Endothelial cell of umbilical vein (primary cell): ENCODE results near the gene AIRE. TPM values are rescaled to one million over a fixed set of nuclear protein-coding genes. Genes with fewer than 3 reads are reported as not detected.

Experiments used
- BruUV-seq: library from RNA; stranded (reverse); fragments of 400-500 nt; replicated peaks from 2 replicates; lab custom pipeline; 2021; lab: Mats Ljungman, UMichigan
- CTCF ChIA-PET: fragments of 300-600, 350-600 bp; sonication (Branson Sonifier 250); formaldehyde crosslinking; loops from one replicate; lab custom pipeline; 2021; ENCODE audit warnings: antibody characterized with exemption, inconsistent platforms; lab: Charles Lee
- POLR2A ChIA-PET: fragments of 300-600, 350-600 bp; sonication (Branson Sonifier 250); formaldehyde crosslinking; loops from one replicate; lab custom pipeline; 2021; ENCODE audit warnings: antibody characterized with exemption, inconsistent platforms; lab: Charles Lee
- DNase-seq: peaks from one replicate; pipeline ENCODE4 v3.0.0-alpha.2; 2011; ENCODE audit warnings: low read depth, low spot score
- FAIRE-seq: peaks from 2 replicates; lab custom pipeline; 2011; peaks lifted over from hg19 to GRCh38; lab: Jason Lieb, UNC
- H2AFZ ChIP-seq: 2 replicates; pipeline ENCODE4 v1.6.0; 2012; ENCODE audit warnings: low read depth, low read length, control low read depth, inconsistent platforms
- H3K27ac ChIP-seq: 2 replicates; pipeline ENCODE4 v1.5.1; 2011; ENCODE audit warnings: low read depth, mild to moderate bottlenecking, control low read depth, low read length, moderate library complexity; ENCODE audit not compliant: insufficient read depth
- H3K27me3 ChIP-seq, 2 experiments: 2 replicates each; pipeline versions ENCODE4 v1.6.0 to v1.6.1; 2011; ENCODE audit warnings: low read length in 2 of 2, mixed read lengths in 1 of 2; ENCODE audit not compliant: control insufficient read depth in 2 of 2, insufficient read depth in 2 of 2
- H3K36me3 ChIP-seq, 2 experiments: 2 replicates in 1 of 2; 3 replicates in 1 of 2; pipeline ENCODE4 v1.5.1; 2011; ENCODE audit warnings: low read length in 2 of 2, mild to moderate bottlenecking in 1 of 2, moderate library complexity in 1 of 2; ENCODE audit not compliant: control insufficient read depth in 2 of 2, insufficient read depth in 2 of 2; ENCODE audit errors: extremely low read depth in 1 of 2
- H3K4me1 ChIP-seq: 3 replicates; pipeline ENCODE4 v1.5.1; 2011; ENCODE audit warnings: mild to moderate bottlenecking, low read length; ENCODE audit not compliant: control insufficient read depth, insufficient read depth; ENCODE audit errors: extremely low read depth
- H3K4me2 ChIP-seq: 2 replicates; pipeline ENCODE4 v1.6.1; 2011; ENCODE audit warnings: low read length, control low read depth, mixed read lengths; ENCODE audit not compliant: insufficient read depth
- H3K4me3 ChIP-seq, 3 experiments: fragments of 200-600 bp in 1 of 3; sonication (generic), shearing (Covaris generic) in 1 of 3; replicated peaks in 1 of 3; 2 replicates each; pipeline ENCODE4 v1.5.1; 2011 to 2016; ENCODE audit warnings: control low read depth in 3 of 3, low read length in 3 of 3, mild to moderate bottlenecking in 2 of 3, inconsistent platforms in 1 of 3, low read depth in 1 of 3, moderate library complexity in 1 of 3; ENCODE audit not compliant: insufficient read depth in 1 of 3
- H3K79me2 ChIP-seq: 2 replicates; pipeline ENCODE4 v1.6.0; 2012; ENCODE audit warnings: low read length, inconsistent platforms; ENCODE audit not compliant: control insufficient read depth, insufficient read depth
- H3K9ac ChIP-seq: replicated peaks from 2 replicates; pipeline ENCODE3; 2011; ENCODE audit warnings: low read length, control low read depth; ENCODE audit not compliant: insufficient read depth; ENCODE audit errors: extremely low read depth
- H3K9me1 ChIP-seq: replicated peaks from 3 replicates; pipeline ENCODE4 v1.6.0; 2011; ENCODE audit warnings: mild to moderate bottlenecking, low read length; ENCODE audit not compliant: control insufficient read depth, insufficient read depth; ENCODE audit errors: extremely low read depth
- H3K9me3 ChIP-seq: replicated peaks from 2 replicates; pipeline ENCODE4 v1.5.1; 2012; ENCODE audit warnings: low read length, inconsistent platforms; ENCODE audit not compliant: control insufficient read depth, insufficient read depth
- H4K20me1 ChIP-seq: replicated peaks from 2 replicates; pipeline ENCODE3; 2011; ENCODE audit warnings: mild to moderate bottlenecking, low read length; ENCODE audit not compliant: control insufficient read depth, insufficient read depth; ENCODE audit errors: extremely low read depth
- EZH2 ChIP-seq: IDR thresholded peaks from 2 replicates; pipeline ENCODE4 v1.6.1; 2012; ENCODE audit warnings: borderline replicate concordance, low read depth, mild to moderate bottlenecking, moderate library complexity, low read length, inconsistent platforms; ENCODE audit not compliant: severe bottlenecking
- FOS ChIP-seq: IDR thresholded peaks from 2 replicates; pipeline ENCODE4 v1.6.1; 2011; ENCODE audit warnings: mild to moderate bottlenecking, low read length, moderate library complexity, borderline replicate concordance; ENCODE audit not compliant: insufficient read depth
- GATA2 ChIP-seq: IDR thresholded peaks from 2 replicates; pipeline ENCODE4 v1.7.0; 2011; ENCODE audit warnings: low read depth, mild to moderate bottlenecking, moderate library complexity, mixed read lengths, low read length; ENCODE audit not compliant: insufficient read length, insufficient read depth
- JUN ChIP-seq: IDR thresholded peaks from 2 replicates; pipeline ENCODE4 v1.6.1; 2011; ENCODE audit warnings: borderline replicate concordance, low read depth; ENCODE audit not compliant: insufficient read length, insufficient read depth
- MYC ChIP-seq: IDR thresholded peaks from one replicate; pipeline ENCODE4 v1.6.1; 2011; ENCODE audit warnings: mild to moderate bottlenecking, low read depth, low read length
- POLR2A ChIP-seq: IDR thresholded peaks from 2 replicates; pipeline ENCODE4 v1.6.1; 2012; ENCODE audit warnings: low read depth, mild to moderate bottlenecking, control low read depth, low read length
- POLR2AphosphoS5 ChIP-seq: IDR thresholded peaks from 2 replicates; pipeline ENCODE4 v1.6.1; 2012; ENCODE audit warnings: low read depth, mild to moderate bottlenecking, control low read depth, low read length, moderate library complexity; ENCODE audit not compliant: insufficient read depth
- dilution Hi-C: fragments of 300-500 bp; cut with MboI; formaldehyde crosslinking; loops from one replicate; pipeline ENCODE4 v1.15.0; 2019; ENCODE audit warnings: low sequenced_read_pairs; ENCODE audit not compliant: extremely low pct_ligation_motif_present
- intact Hi-C: fragments of 100-400 bp; cut with micrococcal nuclease; formaldehyde crosslinking; loops from one replicate; pipeline ENCODE4 v1.10.0; 2022
- polyA plus RNA-seq, 4 experiments: library from polyadenylated mRNA; depleted of rRNA in 3 of 4; stranded (reverse) in 3 of 4; unstranded in 1 of 4; fragments of >200 nt; gene quantifications; 2 replicates each; pipeline versions ENCODE4 v1.2.1 to v1.2.3, GENCODE V29; 2011 to 2012; ENCODE audit warnings: missing spikeins in 1 of 4
- total RNA-seq: library from RNA; stranded (reverse); gene quantifications from 2 replicates; pipeline ENCODE4 v1.2.3, GENCODE V29; 2021
- TF ChIP-seq, protein P1 (sequence below), 2 donors: IDR thresholded peaks; 1 replicate in 1 of 2; 2 replicates in 1 of 2; pipeline ENCODE4 v1.5.1; 2011; ENCODE audit warnings: low read length in 2 of 2, mild to moderate bottlenecking in 2 of 2, moderate library complexity in 2 of 2, control low read depth in 1 of 2, inconsistent platforms in 1 of 2, low read depth in 1 of 2; ENCODE audit not compliant: insufficient read depth in 1 of 2; ENCODE audit errors: extremely low read depth in 1 of 2
- TF ChIP-seq, protein P2 (sequence below): IDR thresholded peaks from 2 replicates; pipeline ENCODE4 v1.6.1; 2011; ENCODE audit not compliant: insufficient read depth, insufficient read length

Gene AIRE
- total and polyA plus RNA-seq, 2 donors (not counting 3 experiments of a cell fraction or from before 2014, with no cell fraction given): 0.04 to 0.11 TPM

DNA sequence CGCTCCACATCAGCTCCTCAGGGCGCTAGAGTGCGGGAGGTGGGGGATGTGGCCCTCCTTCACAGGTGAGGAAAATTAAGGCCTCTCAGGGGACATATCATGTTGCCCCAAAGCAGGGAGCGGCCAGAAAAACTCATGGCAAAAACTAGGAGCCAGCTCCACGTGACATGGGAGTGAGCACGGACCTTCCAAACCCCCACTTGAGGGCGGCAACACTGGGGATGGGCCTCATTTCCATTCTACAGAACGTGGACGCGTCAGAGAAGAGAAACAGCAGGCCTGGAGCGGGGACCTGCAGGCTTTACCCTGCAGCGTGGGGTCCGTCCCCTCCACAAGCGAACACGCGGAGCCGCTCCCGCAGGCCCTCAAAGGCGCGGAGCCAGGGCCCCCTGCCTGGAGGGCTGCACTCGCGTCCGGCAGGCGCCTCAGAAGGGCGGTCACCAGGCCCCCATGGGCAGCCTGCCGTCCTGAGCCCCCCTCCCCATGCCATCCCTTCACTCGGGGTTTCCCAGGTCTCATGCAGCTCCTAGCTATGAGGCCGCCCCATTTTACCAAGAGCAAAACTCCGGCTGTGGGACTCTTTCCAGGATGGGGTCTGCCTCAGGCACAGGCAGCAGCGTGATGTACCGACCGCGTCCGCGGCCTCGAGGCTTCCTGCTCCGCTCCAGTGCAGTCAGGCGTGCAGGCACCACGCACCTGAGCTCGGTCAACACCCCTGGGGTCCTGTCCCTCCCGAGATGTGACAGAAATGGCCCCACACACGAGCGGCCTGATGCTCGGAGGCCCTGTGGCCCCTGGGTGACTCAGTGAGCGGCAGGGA, 48.0 kb downstream of the AIRE start:
- FAIRE-seq (no peak), DNase-seq (no peak)
- intact Hi-C loops: no loop called here
- Histone ChIP-seq H3K27me3 (no peaks in the 10 kb centered on the region), H3K36me3 (no peaks in the 10 kb centered on the region), H4K20me1 (no peaks in the 10 kb centered on the region), H2AFZ (no peak overlapping the region), H3K4me1 (peaks cover 5% of the 10 kb centered on the region), H3K4me3 (no peak overlapping the region), H3K79me2 (no peaks in the 10 kb centered on the region), H3K9me1 (no peaks in the 10 kb centered on the region), H3K4me2 (no peak overlapping the region), H3K27ac (no peak overlapping the region), H3K9me3 (no peaks in the 10 kb centered on the region), H3K9ac (no peak overlapping the region)
- dilution Hi-C loops: no loop called here
- TF ChIP-seq GATA2 (no peak), POLR2A (no peak), EZH2 (no peak), JUN (no peak), MYC (no peak), FOS (no peak), POLR2AphosphoS5 (no peak)
- TF ChIP-seq, protein P1, sequence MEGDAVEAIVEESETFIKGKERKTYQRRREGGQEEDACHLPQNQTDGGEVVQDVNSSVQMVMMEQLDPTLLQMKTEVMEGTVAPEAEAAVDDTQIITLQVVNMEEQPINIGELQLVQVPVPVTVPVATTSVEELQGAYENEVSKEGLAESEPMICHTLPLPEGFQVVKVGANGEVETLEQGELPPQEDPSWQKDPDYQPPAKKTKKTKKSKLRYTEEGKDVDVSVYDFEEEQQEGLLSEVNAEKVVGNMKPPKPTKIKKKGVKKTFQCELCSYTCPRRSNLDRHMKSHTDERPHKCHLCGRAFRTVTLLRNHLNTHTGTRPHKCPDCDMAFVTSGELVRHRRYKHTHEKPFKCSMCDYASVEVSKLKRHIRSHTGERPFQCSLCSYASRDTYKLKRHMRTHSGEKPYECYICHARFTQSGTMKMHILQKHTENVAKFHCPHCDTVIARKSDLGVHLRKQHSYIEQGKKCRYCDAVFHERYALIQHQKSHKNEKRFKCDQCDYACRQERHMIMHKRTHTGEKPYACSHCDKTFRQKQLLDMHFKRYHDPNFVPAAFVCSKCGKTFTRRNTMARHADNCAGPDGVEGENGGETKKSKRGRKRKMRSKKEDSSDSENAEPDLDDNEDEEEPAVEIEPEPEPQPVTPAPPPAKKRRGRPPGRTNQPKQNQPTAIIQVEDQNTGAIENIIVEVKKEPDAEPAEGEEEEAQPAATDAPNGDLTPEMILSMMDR (IDR thresholded peaks at IDR 0.05; ENCODE audit: extremely low read depth in 1 of 2, insufficient read depth in 1 of 2, low read depth in 1 of 2, low read length in 2 of 2): no peak
- TF ChIP-seq, protein P2, sequence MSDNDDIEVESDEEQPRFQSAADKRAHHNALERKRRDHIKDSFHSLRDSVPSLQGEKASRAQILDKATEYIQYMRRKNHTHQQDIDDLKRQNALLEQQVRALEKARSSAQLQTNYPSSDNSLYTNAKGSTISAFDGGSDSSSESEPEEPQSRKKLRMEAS: no peak
- POLR2A ChIA-PET: interaction anchor here (0.7 kb wide), 1 partner anchor 16 kb away, joined by 5 read pairs; no protein-coding TSS in a partner anchor
- no TSS peak for BruUV-seq
- CTCF ChIA-PET: no interaction called here
